HCT116 (cell line): ENCODE data around the gene KCNJ8.

Source experiments
- CTCF ChIP-seq, 3 experiments: fragments of 200-600 bp in 1 of 3; sonication (generic) in 1 of 3; IDR thresholded peaks in 2 of 3; conservative IDR thresholded peaks in 1 of 3; 2 replicates each; pipeline ENCODE4 v1.5.1; 2012 to 2017; ENCODE audit warnings: low read depth in 2 of 3, low read length in 2 of 3, antibody characterized with exemption in 1 of 3, borderline replicate concordance in 1 of 3, control low read depth in 1 of 3, mild to moderate bottlenecking in 1 of 3, mixed read lengths in 1 of 3, mixed run types in 1 of 3, moderate library complexity in 1 of 3; ENCODE audit not compliant: insufficient read depth in 1 of 3
- EZH2 ChIP-seq: fragments of 200-600 bp; sonication (generic); IDR thresholded peaks from 2 replicates; pipeline ENCODE4 v1.6.1; 2017; ENCODE audit warnings: antibody characterized with exemption, mixed run types
- MAX ChIP-seq: IDR thresholded peaks from 2 replicates; pipeline ENCODE4 v1.6.1; 2012
- RAD21 ChIP-seq: IDR thresholded peaks from 2 replicates; pipeline ENCODE4 v1.6.1; 2012; ENCODE audit warnings: low read depth, mild to moderate bottlenecking
- REST ChIP-seq: IDR thresholded peaks from 2 replicates; pipeline ENCODE4 v1.6.1; 2012; ENCODE audit warnings: low read depth
- SP1 ChIP-seq: IDR thresholded peaks from 2 replicates; pipeline ENCODE4 v1.6.1; 2012; ENCODE audit warnings: low read depth

- no peak for TF ChIP-seq CTCF (IDR thresholded peaks at IDR 0.05 in 2 of 3, conservative IDR thresholded peaks at IDR 0.05 in 1 of 3; ENCODE audit: borderline replicate concordance in 1 of 3, insufficient read depth in 1 of 3, low read depth in 2 of 3, low read length in 2 of 3)
- TF ChIP-seq REST = no peak
- no peak for TF ChIP-seq SP1
- TF ChIP-seq EZH2 = no peak
- no peak for TF ChIP-seq RAD21
- no peak for TF ChIP-seq MAX
Measured at GRCh38 chr12:21819236-21819635, 44.7 kb upstream of the KCNJ8 start.
